Fibroblast of upper back skin (primary cell): Measurements from ENCODE around the gene COPG1.
A peak's percentile ranks its signal among the peaks of the same experiment; 100 is the strongest.

Experiments
- DNase-seq: peaks from one replicate; pipeline ENCODE4 v3.0.0-alpha.2; 2013

Gene COPG1

GRCh38 chr3:129315223-129315997, 66.0 kb downstream of the COPG1 start:
- DNase-seq = no peak

- DNase-seq = no peak
Observed at GRCh38 chr3:129315998-129316247, 66.5 kb downstream of the COPG1 start.

- DNase-seq = peak; percentile 81
Observed at GRCh38 chr3:129316248-129317013, 67.0 kb downstream of the COPG1 start.

GRCh38 chr3:129317014-129317771, 67.8 kb downstream of the COPG1 start:
- DNase-seq = no peak

GRCh38 chr3:129317848-129318247, 68.4 kb downstream of the COPG1 start:
- DNase-seq = no peak

- no peak for DNase-seq
Observed at GRCh38 chr3:129318921-129319320, 69.5 kb downstream of the COPG1 start.

GRCh38 chr3:129320261-129320660, 70.9 kb downstream of the COPG1 start:
- no peak for DNase-seq

- DNase-seq = no peak
Observed at GRCh38 chr3:129320825-129321487, 71.5 kb downstream of the COPG1 start.

- DNase-seq = no peak
Observed at GRCh38 chr3:129321887-129322286, 72.5 kb downstream of the COPG1 start.

- DNase-seq = no peak
Observed at GRCh38 chr3:129323651-129324294, 74.4 kb downstream of the COPG1 start.

- DNase-seq = no peak
Observed at GRCh38 chr3:129324855-129325254, 75.4 kb downstream of the COPG1 start.

GRCh38 chr3:129325383-129325782, 76.0 kb downstream of the COPG1 start:
- DNase-seq = no peak

GRCh38 chr3:129326138-129326537, 76.7 kb downstream of the COPG1 start:
- DNase-seq = no peak

GRCh38 chr3:129326595-129326994, 77.2 kb downstream of the COPG1 start:
- DNase-seq = no peak
